ENCODE results near the gene SPON1.
"Not testable (repeated sequence)": the region's sequence is repeated elsewhere in the genome, so short reads cannot be mapped to it uniquely, and the experiment has no call there.

SPON1 gene

GRCh38 chr11:14140991-14141390 is 178.5 kb downstream of the SPON1 start:
- H3K27ac ChIP-seq = no peak overlapping the region
- TF ChIP-seq CTCF (IDR thresholded peaks at IDR 0.05) = no peak
- TF ChIP-seq ZFX (IDR thresholded peaks at IDR 0.05; ENCODE audit: borderline replicate concordance) = no peak

- no peak for TF ChIP-seq CTCF (IDR thresholded peaks at IDR 0.05)
- no peak for TF ChIP-seq ZFX (IDR thresholded peaks at IDR 0.05; ENCODE audit: borderline replicate concordance)
These were observed 179.2 kb downstream of the SPON1 start for GRCh38 chr11:14141676-14142075.

GRCh38 chr11:14144934-14145333 is 182.4 kb downstream of the SPON1 start:
- H3K27ac ChIP-seq = no peak overlapping the region
- no peak for TF ChIP-seq CTCF (IDR thresholded peaks at IDR 0.05)
- no peak for TF ChIP-seq ZFX (IDR thresholded peaks at IDR 0.05; ENCODE audit: borderline replicate concordance)

More at GRCh38 chr11:14141676-14142075, 179.2 kb downstream of the SPON1 start:
- no peak overlapping the region for H3K27ac ChIP-seq

- TF ChIP-seq ZFX (IDR thresholded peaks at IDR 0.05; ENCODE audit: borderline replicate concordance) = no peak
- peak; percentile 68 for TF ChIP-seq CTCF (IDR thresholded peaks at IDR 0.05)
- H3K27ac ChIP-seq = no peak overlapping the region
These were observed 186.2 kb downstream of the SPON1 start for GRCh38 chr11:14148653-14149273.

- no peak overlapping the region for H3K27ac ChIP-seq
- TF ChIP-seq ZFX (IDR thresholded peaks at IDR 0.05; ENCODE audit: borderline replicate concordance) = no peak
- no peak for TF ChIP-seq CTCF (IDR thresholded peaks at IDR 0.05)
These were observed 187.2 kb downstream of the SPON1 start for GRCh38 chr11:14149683-14150082.

GRCh38 chr11:14150878-14151277 is 188.4 kb downstream of the SPON1 start:
- TF ChIP-seq ZFX (IDR thresholded peaks at IDR 0.05; ENCODE audit: borderline replicate concordance) (no peak), CTCF (IDR thresholded peaks at IDR 0.05) (no peak)
- H3K27ac ChIP-seq = no peak overlapping the region

GRCh38 chr11:14154103-14154502 is 191.6 kb downstream of the SPON1 start:
- not testable (repeated sequence) for H3K27ac ChIP-seq

GRCh38 chr11:14158393-14158792 is 195.9 kb downstream of the SPON1 start:
- H3K27ac ChIP-seq = no peak overlapping the region
- no peak for TF ChIP-seq CTCF (IDR thresholded peaks at IDR 0.05)
- TF ChIP-seq ZFX (IDR thresholded peaks at IDR 0.05; ENCODE audit: borderline replicate concordance) = no peak
